Measurements from ENCODE around the gene AHDC1.
A peak's percentile ranks its signal among the peaks of the same experiment; 100 is the strongest.

Gene AHDC1

DNA sequence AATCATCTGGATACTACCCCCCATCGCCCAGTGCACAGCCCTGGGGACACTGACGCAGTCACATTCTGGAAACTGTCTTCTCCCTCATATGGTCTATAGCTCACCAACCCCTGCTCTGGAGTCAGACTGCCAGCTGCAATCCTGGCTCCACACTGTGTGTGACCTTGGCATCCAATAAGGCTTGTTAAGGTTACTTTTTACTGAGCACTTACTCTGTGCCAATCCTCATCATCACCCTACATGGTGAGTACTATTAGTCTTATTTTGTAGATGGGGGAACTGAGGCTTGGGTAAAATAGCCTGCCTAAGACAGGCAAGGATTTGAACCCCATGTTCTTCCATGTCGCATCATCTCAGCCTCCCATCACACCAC lies 34.9 kb downstream of the AHDC1 start:
- H3K9ac ChIP-seq (ENCODE audit: low read depth, low read length) = no peak overlapping the region
- H3K4me3 ChIP-seq (ENCODE audit: low read depth, low read length) = no peak overlapping the region

DNA sequence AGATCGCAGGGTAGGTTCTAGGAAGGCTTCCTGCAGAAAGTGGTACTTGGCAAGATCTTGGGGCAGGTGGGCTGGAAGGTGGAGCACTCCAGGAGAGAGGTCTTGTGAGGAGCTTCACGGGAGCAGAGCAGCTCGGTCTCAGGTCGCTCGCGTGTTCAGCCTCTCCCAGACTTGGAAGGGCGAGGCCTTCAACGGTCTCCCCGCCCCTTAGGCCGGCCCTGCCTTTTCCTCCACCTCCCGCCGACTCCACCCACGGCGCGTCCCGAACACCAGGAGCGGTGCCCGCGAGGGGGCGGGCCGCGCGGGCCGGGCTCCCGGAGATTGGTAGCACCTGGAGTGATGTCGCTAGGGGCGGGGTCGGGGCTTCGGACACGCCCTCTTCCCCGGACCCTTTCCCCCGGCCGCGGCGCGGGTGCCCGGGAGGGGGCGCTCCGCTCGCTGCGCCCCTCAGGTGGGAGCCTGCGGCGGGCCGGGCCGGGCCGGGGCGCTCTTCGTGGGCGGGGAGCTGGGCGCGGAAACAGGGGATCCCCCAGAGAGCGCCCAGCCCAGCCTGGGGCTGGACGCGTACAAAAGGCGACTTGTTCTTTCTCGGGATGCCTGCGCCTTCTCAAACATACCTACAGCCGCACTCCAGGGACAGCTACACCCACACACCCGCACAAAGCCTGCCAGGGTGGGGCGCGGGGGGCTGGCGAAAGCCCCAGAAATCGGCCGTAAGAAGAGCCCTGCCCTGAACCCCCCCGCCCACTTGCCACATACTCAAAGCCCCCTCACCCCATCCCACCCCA lies 35.5 kb downstream of the AHDC1 start:
- no peaks in the 10 kb centered on the region for H3K36me3 ChIP-seq (ENCODE audit: control insufficient read depth, insufficient read depth, low read length)
- H3K4me3 ChIP-seq (ENCODE audit: low read depth, low read length) = peak overlapping the region; percentile 45
- no peak overlapping the region for H3K9ac ChIP-seq (ENCODE audit: low read depth, low read length)
- peaks cover 46% of the 10 kb centered on the region for H3K4me1 ChIP-seq (ENCODE audit: control insufficient read depth, insufficient read depth, low read length)
- no peaks in the 10 kb centered on the region for H3K27me3 ChIP-seq (ENCODE audit: control insufficient read depth, insufficient read depth, low read length)
- H3K9me3 ChIP-seq (ENCODE audit: control insufficient read depth, insufficient read depth, low read length) = no peaks in the 10 kb centered on the region

More for the DNA sequence above, 34.9 kb downstream of the AHDC1 start:
- Histone ChIP-seq H3K36me3 (ENCODE audit: control insufficient read depth, insufficient read depth, low read length) (no peaks in the 10 kb centered on the region), H3K27me3 (ENCODE audit: control insufficient read depth, insufficient read depth, low read length) (no peaks in the 10 kb centered on the region), H3K4me1 (ENCODE audit: control insufficient read depth, insufficient read depth, low read length) (peaks cover 49% of the 10 kb centered on the region), H3K9me3 (ENCODE audit: control insufficient read depth, insufficient read depth, low read length) (no peaks in the 10 kb centered on the region)

DNA sequence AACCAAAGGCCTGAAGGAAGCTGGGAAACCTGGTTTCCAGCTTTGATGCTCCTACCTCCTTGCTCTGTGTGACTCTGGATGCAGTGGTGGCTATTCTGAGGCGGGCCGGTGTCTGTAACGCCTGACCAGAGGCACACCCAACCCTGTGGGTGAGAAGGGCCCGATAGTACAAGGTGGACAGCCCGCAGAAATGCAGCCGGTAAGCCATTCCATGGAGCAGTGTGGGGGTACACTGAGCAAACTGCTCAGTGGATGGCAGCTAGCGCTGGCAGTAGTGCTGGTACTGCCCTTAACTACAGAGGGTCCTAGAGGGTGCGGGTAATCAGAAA lies 36.0 kb downstream of the AHDC1 start:
- Histone ChIP-seq H3K9ac (ENCODE audit: low read depth, low read length) (no peak overlapping the region), H3K27me3 (ENCODE audit: control insufficient read depth, insufficient read depth, low read length) (no peaks in the 10 kb centered on the region), H3K4me1 (ENCODE audit: control insufficient read depth, insufficient read depth, low read length) (peaks cover 42% of the 10 kb centered on the region), H3K9me3 (ENCODE audit: control insufficient read depth, insufficient read depth, low read length) (no peaks in the 10 kb centered on the region), H3K36me3 (ENCODE audit: control insufficient read depth, insufficient read depth, low read length) (no peaks in the 10 kb centered on the region), H3K4me3 (ENCODE audit: low read depth, low read length) (peak overlapping the region; percentile 45)

DNA sequence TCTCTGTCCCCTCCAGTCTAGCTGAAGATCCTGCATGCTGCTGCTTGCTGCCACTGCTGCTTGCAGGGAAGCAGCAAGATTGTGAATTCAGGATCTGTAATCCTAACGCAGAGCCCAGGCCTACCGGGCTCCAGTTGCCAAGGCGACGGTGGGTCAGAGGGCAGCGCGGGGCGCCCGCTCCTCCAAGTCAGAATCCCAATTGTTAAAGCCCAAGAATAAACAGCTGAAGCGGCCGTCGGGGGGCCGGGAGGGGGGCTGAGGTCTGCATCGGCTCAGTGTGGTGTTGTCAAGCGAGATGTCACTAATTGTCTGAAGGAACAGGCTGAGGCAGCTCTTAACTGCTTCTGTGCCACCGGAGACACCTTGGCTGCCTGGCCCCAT lies 36.8 kb downstream of the AHDC1 start:
- H3K4me3 ChIP-seq (ENCODE audit: low read depth, low read length) = no peak overlapping the region
- no peaks in the 10 kb centered on the region for H3K27me3 ChIP-seq (ENCODE audit: control insufficient read depth, insufficient read depth, low read length)
- no peaks in the 10 kb centered on the region for H3K36me3 ChIP-seq (ENCODE audit: control insufficient read depth, insufficient read depth, low read length)
- H3K9me3 ChIP-seq (ENCODE audit: control insufficient read depth, insufficient read depth, low read length) = no peaks in the 10 kb centered on the region
- no peak overlapping the region for H3K9ac ChIP-seq (ENCODE audit: low read depth, low read length)
- H3K4me1 ChIP-seq (ENCODE audit: control insufficient read depth, insufficient read depth, low read length) = peaks cover 34% of the 10 kb centered on the region

DNA sequence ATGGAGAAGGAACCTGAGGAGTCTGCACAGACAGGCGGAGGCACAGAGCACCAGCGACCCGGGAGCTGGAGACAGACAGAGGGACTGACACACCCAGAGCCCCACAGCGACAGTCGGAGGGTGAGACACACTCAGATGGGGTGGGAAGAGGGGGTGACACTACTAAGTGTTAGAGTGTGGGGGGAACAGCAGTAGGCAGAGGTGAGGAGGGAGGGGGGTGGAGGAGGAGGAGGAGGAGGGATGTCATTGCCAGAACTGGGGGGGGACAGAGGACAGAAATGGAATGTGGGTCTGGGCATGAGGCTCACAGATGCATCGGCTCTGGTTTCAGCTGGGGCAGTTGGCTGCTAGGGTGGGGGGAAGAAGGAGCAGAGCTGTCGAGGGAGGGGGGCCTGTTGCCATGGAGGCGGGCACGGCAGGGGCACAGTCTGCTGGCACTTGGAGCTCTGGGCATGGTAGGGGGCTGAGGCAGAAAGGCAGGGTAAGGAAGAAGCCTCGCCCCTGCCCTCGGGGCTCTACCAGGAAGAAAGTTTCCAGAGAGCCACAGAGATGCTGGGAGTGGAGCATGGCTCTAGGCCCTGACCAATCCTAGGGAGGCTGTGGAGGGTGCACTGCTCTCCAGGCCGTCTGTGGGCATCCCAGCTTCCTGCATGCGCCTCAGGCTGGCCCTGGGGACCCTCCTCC lies 37.3 kb downstream of the AHDC1 start:
- Histone ChIP-seq H3K4me1 (ENCODE audit: control insufficient read depth, insufficient read depth, low read length) (peaks cover 31% of the 10 kb centered on the region), H3K9me3 (ENCODE audit: control insufficient read depth, insufficient read depth, low read length) (no peaks in the 10 kb centered on the region), H3K9ac (ENCODE audit: low read depth, low read length) (no peak overlapping the region), H3K4me3 (ENCODE audit: low read depth, low read length) (no peak overlapping the region), H3K36me3 (ENCODE audit: control insufficient read depth, insufficient read depth, low read length) (no peaks in the 10 kb centered on the region), H3K27me3 (ENCODE audit: control insufficient read depth, insufficient read depth, low read length) (no peaks in the 10 kb centered on the region)

DNA sequence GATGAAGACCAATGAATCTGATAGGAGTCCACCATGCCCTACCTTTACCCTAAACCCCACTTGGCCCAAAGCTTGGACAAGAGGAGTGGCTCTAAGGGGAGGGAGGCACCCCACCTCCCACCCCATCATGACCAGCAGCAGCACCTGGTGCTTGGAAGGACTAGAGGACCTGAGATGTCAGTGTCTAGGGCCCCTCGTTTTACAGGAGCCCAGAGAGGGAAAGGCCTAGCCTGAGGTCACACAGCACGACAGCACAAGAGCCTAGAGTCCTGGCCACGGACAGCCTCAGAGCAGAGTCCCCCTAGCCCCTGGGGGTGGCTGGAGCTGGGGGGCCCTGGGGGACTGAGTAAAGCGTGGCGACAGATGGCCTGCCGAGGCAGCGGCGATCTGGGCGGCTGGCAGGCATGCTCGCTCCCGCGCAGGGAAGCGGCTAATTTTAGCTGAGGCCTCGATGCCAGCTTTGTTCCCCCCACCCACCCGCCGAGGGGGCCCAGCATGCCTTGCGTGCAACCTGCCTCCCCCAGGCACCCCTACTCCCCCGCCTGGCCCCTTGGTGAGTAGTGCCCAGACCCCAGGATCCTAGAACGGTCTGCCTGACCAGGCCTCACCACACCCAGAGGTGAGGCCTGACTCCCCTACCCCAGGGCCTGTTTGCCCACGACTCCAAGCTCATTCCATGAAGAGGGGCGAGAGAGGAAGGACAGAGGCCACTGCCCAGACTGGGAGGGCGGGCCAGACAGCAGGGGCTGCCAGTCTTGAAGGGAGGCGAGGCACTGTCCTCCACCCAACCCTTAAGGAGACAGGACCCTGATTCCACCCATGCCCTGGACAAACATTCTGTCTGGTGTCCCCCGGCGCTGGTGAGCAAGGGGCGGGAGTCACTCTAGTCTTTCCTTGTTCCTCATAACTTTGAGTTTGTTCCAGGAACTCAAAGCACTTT lies 39.0 kb downstream of the AHDC1 start:
- H3K4me1 ChIP-seq (ENCODE audit: control insufficient read depth, insufficient read depth, low read length) = peaks cover 24% of the 10 kb centered on the region

DNA sequence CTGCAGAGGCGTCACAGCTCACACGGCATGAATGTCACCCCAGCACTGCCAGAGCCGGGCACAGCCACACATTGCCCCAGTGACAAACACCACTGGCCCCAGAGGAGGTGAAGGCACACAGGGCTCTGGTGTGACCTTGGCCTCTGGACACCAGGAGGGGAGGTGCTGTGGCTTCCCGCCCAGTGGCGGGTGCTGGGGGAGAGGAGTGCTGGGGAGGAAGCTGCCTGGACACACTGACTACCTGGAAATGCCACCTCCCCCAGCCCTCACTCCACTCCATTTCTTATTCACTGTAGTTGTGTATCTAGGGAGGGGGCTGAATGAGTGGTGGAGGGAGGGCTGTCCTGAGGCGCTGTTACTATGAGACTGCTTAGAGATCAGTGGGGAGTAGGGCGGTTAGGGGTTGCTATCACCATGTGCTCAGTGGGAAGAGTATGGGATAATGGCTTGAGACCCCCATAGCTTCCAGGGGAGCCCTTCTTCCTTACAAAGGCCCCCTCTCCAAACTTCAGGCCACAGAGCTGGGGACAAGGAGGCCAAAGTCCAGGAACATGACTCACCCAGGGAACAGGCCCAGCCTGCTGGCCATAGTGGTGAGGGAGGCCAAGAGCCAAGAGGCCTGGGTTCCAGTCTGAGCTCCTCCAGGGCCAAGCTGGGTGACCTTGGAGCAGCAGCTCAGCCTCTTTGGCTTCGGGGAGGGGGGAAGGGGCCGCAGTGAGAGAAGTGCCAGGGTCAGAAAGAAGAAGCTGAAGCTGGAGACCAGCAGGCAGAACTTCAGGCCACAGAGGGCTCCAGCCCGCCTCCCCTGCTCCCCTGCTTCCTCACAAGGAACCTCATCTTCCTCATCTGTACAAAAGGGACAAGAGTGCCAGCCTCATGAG lies 40.1 kb downstream of the AHDC1 start:
- H3K27me3 ChIP-seq (ENCODE audit: control insufficient read depth, insufficient read depth, low read length) = no peaks in the 10 kb centered on the region
- H3K9ac ChIP-seq (ENCODE audit: low read depth, low read length) = peak overlapping the region; percentile 5
- H3K4me3 ChIP-seq (ENCODE audit: low read depth, low read length) = no peak overlapping the region
- H3K9me3 ChIP-seq (ENCODE audit: control insufficient read depth, insufficient read depth, low read length) = no peaks in the 10 kb centered on the region
- peaks cover 5% of the 10 kb centered on the region for H3K36me3 ChIP-seq (ENCODE audit: control insufficient read depth, insufficient read depth, low read length)
- H3K4me1 ChIP-seq (ENCODE audit: control insufficient read depth, insufficient read depth, low read length) = peaks cover 18% of the 10 kb centered on the region

More for the DNA sequence above, 39.0 kb downstream of the AHDC1 start:
- Histone ChIP-seq H3K9me3 (ENCODE audit: control insufficient read depth, insufficient read depth, low read length) (no peaks in the 10 kb centered on the region), H3K9ac (ENCODE audit: low read depth, low read length) (no peak overlapping the region), H3K27me3 (ENCODE audit: control insufficient read depth, insufficient read depth, low read length) (no peaks in the 10 kb centered on the region), H3K36me3 (ENCODE audit: control insufficient read depth, insufficient read depth, low read length) (peaks cover 5% of the 10 kb centered on the region), H3K4me3 (ENCODE audit: low read depth, low read length) (no peak overlapping the region)

DNA sequence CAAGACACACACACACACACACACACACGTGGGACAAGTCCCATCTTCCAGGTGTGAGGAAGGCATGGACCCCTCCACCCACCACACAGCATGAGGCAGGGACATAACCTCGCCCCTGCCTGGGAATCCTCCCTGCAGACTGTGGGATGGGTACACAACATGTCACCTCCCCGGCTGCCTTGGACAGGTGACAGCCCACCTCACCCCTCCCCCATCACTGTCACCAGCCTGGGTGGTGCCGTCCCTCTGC lies 40.7 kb downstream of the AHDC1 start:
- no peaks in the 10 kb centered on the region for H3K9me3 ChIP-seq (ENCODE audit: control insufficient read depth, insufficient read depth, low read length)
- H3K27me3 ChIP-seq (ENCODE audit: control insufficient read depth, insufficient read depth, low read length) = no peaks in the 10 kb centered on the region
- no peak overlapping the region for H3K4me3 ChIP-seq (ENCODE audit: low read depth, low read length)
- no peak overlapping the region for H3K9ac ChIP-seq (ENCODE audit: low read depth, low read length)
- peaks cover 23% of the 10 kb centered on the region for H3K4me1 ChIP-seq (ENCODE audit: control insufficient read depth, insufficient read depth, low read length)
- peaks cover 5% of the 10 kb centered on the region for H3K36me3 ChIP-seq (ENCODE audit: control insufficient read depth, insufficient read depth, low read length)

DNA sequence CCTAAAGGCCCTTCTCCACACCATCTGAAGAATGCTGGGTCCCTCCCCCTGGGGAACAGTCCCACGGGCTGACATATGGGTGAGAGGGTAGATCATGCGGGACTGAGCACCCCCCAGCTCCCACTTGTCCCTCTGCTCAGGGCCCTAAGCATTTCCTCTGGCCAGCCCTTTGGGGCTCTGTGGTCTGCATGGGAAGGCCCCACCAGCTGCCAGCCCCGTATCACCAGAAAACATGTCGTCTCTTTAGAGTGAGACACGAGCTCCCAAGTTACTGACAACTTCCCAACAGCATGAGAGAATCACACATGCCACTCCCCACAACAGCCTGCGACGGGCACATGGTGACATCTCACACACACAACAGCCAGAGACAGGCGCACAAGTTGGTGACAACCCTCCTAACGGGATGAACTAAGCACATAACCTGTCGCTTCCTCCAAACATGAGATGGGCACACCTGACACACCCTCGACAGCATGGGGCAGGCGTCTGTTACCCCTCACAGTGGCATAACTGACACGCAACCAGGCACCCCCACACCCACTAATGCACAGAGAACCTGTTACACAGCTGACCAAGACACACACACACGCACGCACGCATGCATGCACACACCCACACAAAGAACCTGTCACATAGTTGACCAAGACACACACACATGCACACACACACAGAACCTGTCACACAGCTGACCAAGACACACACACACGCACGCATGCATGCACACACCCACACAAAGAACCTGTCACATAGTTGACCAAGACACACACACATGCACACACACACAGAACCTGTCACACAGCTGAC lies 41.2 kb downstream of the AHDC1 start:
- H3K4me3 ChIP-seq (ENCODE audit: low read depth, low read length) = no peak overlapping the region
- peaks cover 23% of the 10 kb centered on the region for H3K4me1 ChIP-seq (ENCODE audit: control insufficient read depth, insufficient read depth, low read length)
- no peak overlapping the region for H3K9ac ChIP-seq (ENCODE audit: low read depth, low read length)

DNA sequence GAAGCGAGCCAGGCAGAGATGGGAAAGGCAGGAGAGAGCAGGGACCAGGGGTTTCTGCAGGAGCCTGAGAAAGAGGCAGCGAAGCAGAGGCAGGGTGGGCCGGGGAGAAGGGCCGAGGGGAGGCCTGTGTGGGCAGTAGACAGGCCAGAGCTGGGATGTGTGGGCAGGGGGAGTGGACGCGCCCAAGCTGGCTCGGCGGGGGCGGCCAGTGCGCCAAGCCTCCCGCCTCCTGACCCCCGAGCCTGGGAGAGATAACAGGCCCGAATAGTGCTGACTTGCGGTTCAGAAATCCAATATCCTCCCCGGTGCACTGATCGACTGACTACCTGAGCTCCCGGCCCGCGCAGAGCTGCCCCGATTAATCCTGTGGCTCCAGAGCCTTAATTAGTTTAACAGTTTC lies 41.9 kb downstream of the AHDC1 start:
- no peaks in the 10 kb centered on the region for H3K27me3 ChIP-seq (ENCODE audit: control insufficient read depth, insufficient read depth, low read length)
- H3K36me3 ChIP-seq (ENCODE audit: control insufficient read depth, insufficient read depth, low read length) = peaks cover 5% of the 10 kb centered on the region
- H3K4me1 ChIP-seq (ENCODE audit: control insufficient read depth, insufficient read depth, low read length) = peaks cover 28% of the 10 kb centered on the region
- H3K4me3 ChIP-seq (ENCODE audit: low read depth, low read length) = no peak overlapping the region
- no peak overlapping the region for H3K9ac ChIP-seq (ENCODE audit: low read depth, low read length)
- no peaks in the 10 kb centered on the region for H3K9me3 ChIP-seq (ENCODE audit: control insufficient read depth, insufficient read depth, low read length)

More for the DNA sequence above, 41.2 kb downstream of the AHDC1 start:
- H3K36me3 ChIP-seq (ENCODE audit: control insufficient read depth, insufficient read depth, low read length) = peaks cover 5% of the 10 kb centered on the region
- no peaks in the 10 kb centered on the region for H3K27me3 ChIP-seq (ENCODE audit: control insufficient read depth, insufficient read depth, low read length)
- no peaks in the 10 kb centered on the region for H3K9me3 ChIP-seq (ENCODE audit: control insufficient read depth, insufficient read depth, low read length)
